ENCODE data around the gene FAM76A. TPM values are rescaled to one million over a fixed set of nuclear protein-coding genes. Genes with fewer than 3 reads are reported as not detected.
"Not testable (repeated sequence)": the region's sequence is repeated elsewhere in the genome, so short reads cannot be mapped to it uniquely, and the experiment has no call there.

FAM76A gene
- total RNA-seq, 1 donor from 2014 or later = 9.9 TPM

GRCh38 chr1:27726173-27727044, 648 bp downstream of the FAM76A start:
- peak; percentile 67 for DNase-seq

- peak; percentile 34 for DNase-seq
Observed at GRCh38 chr1:27727126-27727525, 1.4 kb downstream of the FAM76A start.

GRCh38 chr1:27736252-27736651, 10.5 kb downstream of the FAM76A start:
- DNase-seq = no peak

DNA sequence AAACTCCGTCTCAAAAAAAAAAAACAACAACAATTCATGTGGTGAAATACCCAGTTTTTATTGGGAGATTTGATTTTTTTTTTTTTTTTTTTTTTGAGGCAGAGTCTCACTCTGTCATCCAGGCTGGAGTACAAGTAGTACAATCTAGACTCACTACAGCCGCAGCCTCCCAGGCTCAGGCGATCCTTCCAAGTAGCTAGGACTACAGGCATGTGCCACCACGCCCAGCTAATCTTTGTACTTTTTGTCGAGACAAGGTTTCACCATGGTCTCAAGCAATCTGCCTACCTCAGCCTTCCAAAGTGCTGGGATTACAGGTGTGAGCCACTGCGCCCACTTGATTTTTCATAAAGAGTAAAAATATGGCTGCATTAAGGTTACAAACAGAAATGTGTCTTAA, 15.4 kb downstream of the FAM76A start:
- no peak for DNase-seq

GRCh38 chr1:27744556-27744955, 18.8 kb downstream of the FAM76A start:
- DNase-seq = no peak

- no peak for DNase-seq
Observed at GRCh38 chr1:27745466-27745865, 19.7 kb downstream of the FAM76A start.

- DNase-seq = no peak
Observed at GRCh38 chr1:27752360-27752759, 26.6 kb downstream of the FAM76A start.

DNA sequence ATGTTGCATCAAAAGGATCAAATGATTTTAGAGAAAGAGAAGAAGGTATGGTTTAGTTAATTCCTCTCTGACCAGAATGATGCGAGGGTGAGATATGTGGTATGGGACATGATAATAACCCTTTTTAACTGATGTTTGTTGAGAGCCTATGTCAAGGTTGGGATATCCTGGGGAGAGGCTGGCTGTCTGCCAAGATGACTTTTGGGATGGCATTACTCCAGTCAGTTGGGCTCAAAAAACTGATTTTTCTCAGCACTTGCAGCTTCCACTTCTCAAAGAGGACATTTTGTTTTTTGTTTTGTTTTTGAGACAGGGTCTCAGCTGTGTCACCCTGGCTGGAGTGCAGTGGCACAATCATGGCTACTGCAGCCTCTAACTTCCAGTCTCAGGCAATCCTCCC, 29.5 kb downstream of the FAM76A start:
- DNase-seq = no peak

DNA sequence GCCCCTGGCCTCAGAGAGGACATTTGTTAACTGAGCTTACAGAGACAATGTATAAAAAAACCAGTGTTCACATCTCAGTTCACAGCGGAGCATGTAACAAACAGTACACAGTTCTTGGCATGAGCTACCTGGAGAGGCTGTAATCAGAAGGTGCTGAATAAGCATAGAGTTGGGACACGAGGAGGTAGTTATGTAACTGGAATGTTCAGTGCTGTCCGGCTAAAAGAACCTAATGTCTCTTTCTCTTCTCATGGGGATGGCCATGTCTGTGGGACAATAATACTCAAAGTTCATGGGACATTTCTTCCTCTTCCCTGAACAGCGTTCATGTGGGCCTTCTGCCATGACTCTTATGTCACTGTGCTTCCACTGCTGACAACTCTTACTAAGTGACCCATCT, 30.1 kb downstream of the FAM76A start:
- DNase-seq = no peak

- DNase-seq = no peak
Observed at GRCh38 chr1:27759236-27759635, 33.5 kb downstream of the FAM76A start.

DNA sequence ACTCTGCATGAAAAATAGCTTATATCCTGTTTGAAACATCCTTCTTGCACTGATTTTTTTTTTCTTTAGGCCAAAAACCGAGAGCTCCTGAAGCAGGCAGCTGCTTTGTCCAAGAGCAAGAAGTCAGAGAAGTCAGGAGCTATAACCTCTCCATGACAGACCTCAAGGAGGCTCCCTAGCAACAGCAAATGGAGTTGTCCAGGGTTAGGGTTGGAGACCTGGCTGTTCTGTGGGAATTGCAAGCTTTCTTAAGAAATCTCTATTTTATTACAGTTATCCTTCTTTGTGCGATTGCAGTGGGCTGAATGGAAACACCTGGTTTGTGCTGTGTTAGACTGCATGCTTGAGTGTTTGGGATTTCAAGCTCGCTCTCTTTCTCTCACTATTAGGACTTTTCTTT, 34.7 kb downstream of the FAM76A start:
- DNase-seq = peak; percentile 58

- no peak for DNase-seq
Observed at GRCh38 chr1:27762033-27762432, 36.3 kb downstream of the FAM76A start.

GRCh38 chr1:27763358-27763757, 37.6 kb downstream of the FAM76A start:
- no peak for DNase-seq

DNA sequence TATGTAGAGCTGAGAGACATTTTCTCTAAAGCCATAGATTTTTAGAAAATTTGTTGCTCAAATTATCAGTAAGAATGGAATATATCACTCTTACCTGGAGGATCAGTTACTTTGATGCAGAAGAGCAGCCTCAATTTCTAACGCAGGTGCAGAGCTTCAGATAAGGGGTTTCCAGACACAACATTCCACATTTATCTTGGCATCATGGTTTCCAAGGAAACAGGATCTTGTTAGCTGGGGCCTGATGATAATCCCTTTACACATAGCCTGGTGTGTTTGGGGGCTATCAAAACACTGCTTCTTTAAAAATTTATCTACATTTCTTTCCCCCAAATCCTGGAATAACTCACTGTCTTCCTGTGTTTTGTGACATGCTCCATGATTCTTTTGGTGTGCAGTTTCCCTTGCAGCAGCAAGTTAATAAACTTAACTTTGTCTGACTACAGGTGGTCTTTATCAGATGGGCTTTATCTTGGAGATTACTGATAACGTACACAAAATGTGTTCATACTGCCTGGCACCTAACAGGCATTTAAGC, 44.6 kb downstream of the FAM76A start:
- no peak for DNase-seq

GRCh38 chr1:27772036-27772931, 46.5 kb downstream of the FAM76A start:
- peak; percentile 22 for DNase-seq

DNA sequence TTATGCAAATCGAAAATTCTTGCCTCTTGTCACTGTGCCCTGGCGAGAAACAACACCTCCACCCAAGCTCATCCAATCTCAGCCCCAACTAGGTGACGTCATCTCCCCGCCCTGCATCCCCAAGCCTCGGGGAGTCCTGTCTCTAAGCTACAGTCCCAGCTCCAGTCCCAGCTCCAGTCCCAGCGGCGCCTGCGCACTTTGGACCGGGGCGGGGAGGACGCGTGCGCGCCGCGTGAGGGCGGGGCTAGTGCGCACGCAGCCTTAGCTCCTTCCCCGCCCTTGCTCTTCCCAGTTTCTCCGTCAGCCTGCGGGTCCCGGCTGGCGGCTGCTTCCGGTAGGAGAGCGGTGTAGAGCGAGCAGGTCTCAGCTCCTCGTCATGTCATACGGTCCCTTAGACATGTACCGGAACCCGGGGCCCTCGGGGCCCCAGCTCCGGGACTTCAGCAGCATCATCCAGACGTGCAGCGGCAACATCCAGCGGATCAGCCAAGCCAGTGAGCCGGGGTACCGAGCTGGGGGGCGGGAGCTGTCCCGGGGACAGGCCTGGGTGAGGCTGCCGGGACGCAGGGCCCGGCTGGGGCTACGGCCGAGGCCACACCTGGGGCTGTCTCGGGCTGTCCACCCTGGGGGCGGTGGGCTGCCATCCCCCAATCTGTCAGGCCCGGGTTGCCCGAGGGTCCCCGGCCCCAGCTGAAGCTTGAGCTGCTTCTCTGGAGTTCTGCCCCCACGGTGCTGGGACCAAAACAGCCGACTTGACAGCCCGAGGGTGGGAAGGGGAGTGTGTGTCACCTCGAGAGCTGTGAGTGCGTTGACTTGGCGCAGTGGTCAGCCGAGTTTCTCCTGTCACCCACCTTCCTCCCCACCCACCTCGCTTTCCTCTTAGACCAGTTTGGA, 47.4 kb downstream of the FAM76A start, which contains the start of gene STX12:
STX12 (plus strand) TSS at position 288 of the 894 bp plus-strand sequence; CDS start at position 377, 89 bp downstream.
- peak; percentile 100 for DNase-seq

- DNase-seq = peak; percentile 77
Observed at GRCh38 chr1:27773826-27774445, 48.2 kb downstream of the FAM76A start.

DNA sequence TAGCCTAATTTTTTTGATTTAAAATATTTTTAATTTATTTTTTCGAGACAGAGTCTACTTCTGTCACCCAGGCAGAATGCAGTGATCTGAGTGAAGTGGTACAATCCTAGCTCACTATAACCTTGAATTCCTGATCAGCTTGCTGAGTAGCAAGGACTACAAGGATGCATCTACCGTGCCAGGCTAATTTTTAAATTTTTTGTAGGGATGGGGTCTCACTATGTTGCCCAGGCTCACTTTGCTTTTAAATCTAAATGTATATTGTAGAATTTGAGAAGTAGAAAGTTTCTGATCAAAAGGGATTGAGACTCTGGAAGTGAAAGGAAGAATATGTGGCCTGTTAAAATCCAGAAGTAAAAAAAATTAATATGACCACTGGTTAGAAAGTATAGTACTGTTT, 48.9 kb downstream of the FAM76A start:
- DNase-seq = no peak

DNA sequence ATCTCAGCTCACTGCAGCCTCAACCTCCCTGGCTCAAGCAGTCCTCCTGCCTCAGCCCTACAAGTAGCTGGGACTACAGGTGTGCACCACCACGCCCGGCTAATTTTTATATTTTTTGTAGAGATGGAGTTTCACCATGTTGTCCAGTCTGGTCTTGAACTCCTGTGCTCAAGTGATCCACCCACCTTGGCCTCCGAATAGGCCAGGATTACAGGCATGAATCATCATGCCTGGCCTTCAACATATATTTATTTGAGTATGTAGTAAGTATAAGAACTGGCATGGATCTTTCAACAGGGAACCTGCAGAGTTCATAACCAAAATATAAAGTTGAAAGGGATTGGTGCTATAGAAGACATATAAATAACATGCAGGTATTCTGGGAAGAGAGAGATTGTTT, 49.6 kb downstream of the FAM76A start:
- DNase-seq = peak; percentile 21

GRCh38 chr1:27776276-27776675, 50.5 kb downstream of the FAM76A start:
- not testable (repeated sequence) for DNase-seq

GRCh38 chr1:27778056-27778455, 52.3 kb downstream of the FAM76A start:
- DNase-seq = no peak

- no peak for DNase-seq
Observed at GRCh38 chr1:27779122-27779521, 53.4 kb downstream of the FAM76A start.
